Transverse colon (tissue), 4 donors: ENCODE data around the gene EHD3.

ENCODE experiments used
- POLR2A ChIP-seq: fragments of 450-650 bp; IDR thresholded peaks from one replicate; pipeline ENCODE4 v1.6.1; 2016; ENCODE audit warnings: antibody characterized with exemption, mild to moderate bottlenecking, moderate library complexity
- POLR2AphosphoS5 ChIP-seq, 3 donors: sonication (generic); formaldehyde crosslinking; IDR thresholded peaks; one replicate each; pipeline ENCODE4 v1.6.1; 2016; ENCODE audit warnings: antibody characterized with exemption in 3 of 3
- TF ChIP-seq, protein P1 (sequence below), 5 experiments: fragments of 200-600 bp in 3 of 5; fragments of 450-650 bp in 2 of 5; sonication (generic) in 3 of 5; IDR thresholded peaks; 1 replicate in 2 of 5; 2 replicates in 3 of 5; pipeline ENCODE4 v1.5.1; 2016 to 2017; ENCODE audit warnings: antibody characterized with exemption in 5 of 5, inconsistent platforms in 3 of 5, mild to moderate bottlenecking in 2 of 5, moderate library complexity in 1 of 5

DNA sequence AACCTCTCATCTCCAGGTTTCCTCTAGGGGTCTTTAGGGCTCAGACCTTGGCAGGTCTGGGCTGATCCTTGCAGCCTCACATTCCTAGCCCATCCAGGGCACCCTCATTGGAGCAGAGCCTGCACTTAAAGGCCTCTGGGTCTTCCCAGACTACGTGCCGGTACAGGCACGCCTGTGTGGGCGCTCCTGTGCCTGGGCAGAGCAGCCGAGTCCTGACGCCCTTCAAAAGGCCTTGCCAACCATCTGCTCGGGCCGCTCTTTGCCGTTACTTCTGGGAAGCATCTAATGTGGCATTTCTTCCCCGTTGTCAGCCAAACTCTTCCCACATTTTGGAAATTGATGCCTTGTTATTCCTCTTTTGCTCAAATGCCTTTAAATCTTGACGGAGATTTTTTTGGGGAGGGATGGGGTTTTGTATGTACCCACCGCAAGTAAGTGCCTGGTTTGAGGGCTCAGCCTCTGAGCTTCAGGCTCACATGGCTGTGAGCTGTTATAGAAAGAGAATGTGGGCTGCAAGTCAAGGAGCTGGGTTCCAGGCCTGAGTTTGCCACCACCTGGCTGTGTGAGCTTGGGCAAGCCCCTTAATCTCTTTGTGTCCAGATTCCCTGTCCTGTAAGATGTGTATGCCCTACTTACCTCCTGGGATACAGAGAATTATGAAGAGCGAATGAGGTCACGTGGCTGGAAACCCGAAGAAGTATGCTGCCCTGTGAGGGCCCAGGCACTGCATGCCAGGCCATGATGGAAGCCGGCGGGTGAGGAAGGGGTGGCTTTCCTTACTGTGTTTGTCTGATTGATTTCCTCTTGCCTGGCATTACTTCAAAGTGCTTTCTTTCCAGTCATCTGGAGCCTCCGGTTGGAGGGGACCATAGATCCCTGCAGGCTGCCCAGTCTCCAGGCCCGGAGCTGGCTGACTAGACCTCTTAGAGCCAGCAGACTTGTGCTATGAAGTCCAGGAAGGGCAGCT is 20.6 kb downstream of the EHD3 start:
- TF ChIP-seq, protein P1, sequence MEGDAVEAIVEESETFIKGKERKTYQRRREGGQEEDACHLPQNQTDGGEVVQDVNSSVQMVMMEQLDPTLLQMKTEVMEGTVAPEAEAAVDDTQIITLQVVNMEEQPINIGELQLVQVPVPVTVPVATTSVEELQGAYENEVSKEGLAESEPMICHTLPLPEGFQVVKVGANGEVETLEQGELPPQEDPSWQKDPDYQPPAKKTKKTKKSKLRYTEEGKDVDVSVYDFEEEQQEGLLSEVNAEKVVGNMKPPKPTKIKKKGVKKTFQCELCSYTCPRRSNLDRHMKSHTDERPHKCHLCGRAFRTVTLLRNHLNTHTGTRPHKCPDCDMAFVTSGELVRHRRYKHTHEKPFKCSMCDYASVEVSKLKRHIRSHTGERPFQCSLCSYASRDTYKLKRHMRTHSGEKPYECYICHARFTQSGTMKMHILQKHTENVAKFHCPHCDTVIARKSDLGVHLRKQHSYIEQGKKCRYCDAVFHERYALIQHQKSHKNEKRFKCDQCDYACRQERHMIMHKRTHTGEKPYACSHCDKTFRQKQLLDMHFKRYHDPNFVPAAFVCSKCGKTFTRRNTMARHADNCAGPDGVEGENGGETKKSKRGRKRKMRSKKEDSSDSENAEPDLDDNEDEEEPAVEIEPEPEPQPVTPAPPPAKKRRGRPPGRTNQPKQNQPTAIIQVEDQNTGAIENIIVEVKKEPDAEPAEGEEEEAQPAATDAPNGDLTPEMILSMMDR (IDR thresholded peaks at IDR 0.05) = no peak
- no peak for TF ChIP-seq POLR2AphosphoS5 (IDR thresholded peaks at IDR 0.05)
- TF ChIP-seq POLR2A = no peak
